HTR-8/SVneo (cell line): Measurements from ENCODE around the gene SSBP1.
A peak's percentile ranks its signal among the peaks of the same experiment; 100 is the strongest.
"Not testable (repeated sequence)": the region's sequence is repeated elsewhere in the genome, so short reads cannot be mapped to it uniquely, and the experiment has no call there.

ENCODE experiments used
- DNase-seq: peaks from one replicate; pipeline ENCODE4 v3.0.0; 2011; ENCODE audit warnings: low spot score, mixed read lengths; ENCODE audit not compliant: insufficient read length
- FAIRE-seq: peaks from 2 replicates; lab custom pipeline; 2011; peaks lifted over from hg19 to GRCh38; lab: Jason Lieb, UNC

Gene SSBP1

GRCh38 chr7:141754939-141755338 is 16.8 kb downstream of the SSBP1 start:
- DNase-seq (no peak), FAIRE-seq (no peak)

DNA sequence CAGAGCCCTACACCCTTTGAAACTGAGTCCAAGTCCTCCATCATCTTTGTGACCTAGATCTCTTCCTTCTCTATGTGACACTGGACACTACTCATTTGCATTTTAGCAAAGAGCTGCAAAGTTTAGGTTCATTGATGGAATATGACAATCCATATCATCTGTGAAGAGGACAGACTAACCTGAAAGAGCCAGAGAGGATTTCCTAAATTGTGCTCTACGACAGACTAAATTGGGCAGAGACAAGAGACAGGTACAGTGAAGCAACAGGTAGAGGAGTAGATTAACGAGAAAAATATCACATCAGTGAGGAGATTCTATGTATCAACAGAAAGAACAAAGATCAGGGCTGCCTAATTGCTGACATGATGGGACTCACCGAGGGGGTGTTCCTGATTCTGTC is 25.6 kb downstream of the SSBP1 start, which contains the start of gene TAS2R3:
TSS of gene TAS2R3 (plus strand) at position 301 of the 400 bp plus-strand sequence. CDS start at position 363, 62 bp downstream.
- FAIRE-seq (no peak), DNase-seq (no peak)

DNA sequence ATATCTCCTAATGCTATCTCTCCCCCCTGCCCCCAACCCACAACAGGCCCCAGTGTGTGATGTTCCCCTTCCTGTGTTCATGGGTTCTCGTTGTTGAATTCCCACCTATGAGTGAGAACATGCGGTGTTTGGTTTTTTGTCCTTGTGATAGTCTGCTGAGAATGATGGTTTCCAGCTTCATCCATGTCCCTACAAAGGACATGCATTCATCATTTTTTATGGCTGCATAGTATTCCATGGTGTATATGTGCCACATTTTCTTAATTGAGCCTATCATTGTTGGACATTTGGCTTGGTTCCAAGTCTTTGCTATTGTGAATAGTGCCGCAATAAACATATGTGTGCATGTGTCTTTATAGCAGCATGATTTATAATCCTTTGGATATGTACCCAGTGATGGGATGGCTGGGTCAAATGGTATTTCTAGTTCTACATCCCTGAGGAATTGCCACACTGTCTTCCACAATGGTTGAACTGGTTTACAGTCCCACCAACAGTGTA is 32.0 kb downstream of the SSBP1 start:
- not testable (repeated sequence) for DNase-seq, FAIRE-seq

GRCh38 chr7:141776374-141776773 is 38.2 kb downstream of the SSBP1 start, which contains the start of gene TAS2R4:
TAS2R4 (plus strand) TSS chr7:141776674; CDS start chr7:141778489, 1,815 bp downstream.
- FAIRE-seq (no peak), DNase-seq (no peak)

DNA sequence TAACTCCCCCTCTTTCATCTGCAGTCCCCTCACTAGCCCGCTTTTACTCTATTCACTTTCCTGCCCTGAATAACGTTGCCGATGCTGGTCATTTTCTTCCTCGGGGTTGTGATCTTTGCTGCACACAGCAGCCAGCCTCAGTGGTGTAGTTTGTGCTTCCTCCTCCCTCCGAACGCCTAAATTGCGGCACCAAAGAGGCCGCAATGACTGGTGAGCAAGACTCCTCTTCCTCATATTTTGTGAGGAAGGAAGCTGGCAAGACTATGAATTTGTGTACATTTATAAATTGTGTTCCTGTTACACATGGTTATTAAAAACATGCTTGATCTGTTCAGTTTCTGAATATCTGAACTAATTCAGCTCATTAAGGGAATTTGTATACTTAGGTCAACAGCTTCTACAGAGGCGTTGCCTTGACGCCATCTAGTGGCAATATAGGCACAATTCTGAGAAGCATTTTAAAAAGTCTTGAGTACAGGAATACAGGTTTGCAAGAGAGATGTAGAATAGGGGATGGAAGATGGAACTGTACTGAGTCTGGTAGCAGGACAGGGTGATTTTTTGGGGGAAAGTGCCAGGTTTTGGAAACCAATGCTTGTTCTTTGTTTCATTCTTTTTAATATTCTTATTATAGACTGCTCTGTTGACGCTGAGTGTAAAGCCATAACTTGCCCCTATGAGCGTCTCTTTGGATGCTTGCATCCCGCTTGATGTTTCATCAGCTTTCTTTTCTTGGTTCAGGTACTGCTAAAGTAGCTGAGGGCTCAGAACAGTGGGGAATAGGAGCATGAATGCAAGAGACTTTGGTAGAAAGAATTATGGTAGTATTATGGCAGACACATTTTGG is 47.8 kb downstream of the SSBP1 start:
- no peak for FAIRE-seq

GRCh38 chr7:141788296-141788695 is 50.1 kb downstream of the SSBP1 start:
- no peak for FAIRE-seq
- no peak for DNase-seq

More for the DNA sequence above, 47.8 kb downstream of the SSBP1 start:
- DNase-seq: peak; percentile 35

- DNase-seq (no peak), FAIRE-seq (no peak)
Measured at GRCh38 chr7:141789917-141790316, 51.8 kb downstream of the SSBP1 start, which contains the start of gene TAS2R5. TAS2R5 (plus strand) TSS chr7:141790217; CDS start chr7:141790362, 145 bp downstream.

GRCh38 chr7:141792526-141792925 is 54.4 kb downstream of the SSBP1 start:
- no peak for FAIRE-seq
- no peak for DNase-seq
